HCT116 (cell line): Measurements from ENCODE around the gene FGFBP2. TPM values are rescaled to one million over a fixed set of nuclear protein-coding genes. Genes with fewer than 3 reads are reported as not detected.

Source experiments
- ATAC-seq: fragments of 200-7000 bp; cut with Tn5 transposase; 2 replicates; pipeline ENCODE4 v1.9.1; 2020; ENCODE audit warnings: mild to moderate bottlenecking, moderate library complexity
- BruUV-seq: library from RNA; stranded (reverse); fragments of 400-500 nt; replicated peaks from 2 replicates; lab custom pipeline; 2021; lab: Mats Ljungman, UMichigan
- CTCF ChIA-PET: fragments of 300-600 bp; sonication (Branson Sonifier 250); formaldehyde crosslinking; loops from one replicate; lab custom pipeline; 2021; ENCODE audit warnings: antibody characterized with exemption; lab: Charles Lee
- POLR2A ChIA-PET: fragments of 300-600, 350-600 bp; sonication (Branson Sonifier 250); formaldehyde crosslinking; loops from one replicate; lab custom pipeline; 2021; ENCODE audit warnings: antibody characterized with exemption; lab: Charles Lee
- RAD21 ChIA-PET, 2 experiments: fragments of 300-600 bp; sonication (Branson Sonifier 250); formaldehyde crosslinking; loops; one replicate each; lab custom pipeline; 2023; ENCODE audit warnings: low total read pairs in 2 of 2; ENCODE audit not compliant: uncharacterized antibody in 2 of 2, unreplicated experiment in 2 of 2, low non-redundant PET in 1 of 2; lab: Charles Lee
- DNase-seq: peaks from one replicate; pipeline ENCODE4 v3.0.0-alpha.2; 2010; ENCODE audit warnings: low read depth, low spot score
- H2AFZ ChIP-seq: fragments of 200-600 bp; shearing (Covaris generic), sonication (generic); 2 replicates; pipeline ENCODE4 v1.6.1; 2017; ENCODE audit warnings: low read depth, mixed run types, mixed read lengths, antibody characterized with exemption, low read length; ENCODE audit not compliant: poor library complexity, severe bottlenecking
- H3K27ac ChIP-seq: 2 replicates; pipeline ENCODE4 v1.5.1; 2012; ENCODE audit warnings: low read depth, low read length
- H3K27me3 ChIP-seq: fragments of 200-600 bp; sonication (generic); 2 replicates; pipeline ENCODE4 v1.6.1; 2016; ENCODE audit warnings: mixed run types, low read length, mixed read lengths; ENCODE audit not compliant: insufficient read depth
- H3K36me3 ChIP-seq, 2 experiments: fragments of 200-500 bp in 1 of 2; fragments of 200-600 bp in 1 of 2; sonication (Bioruptor generic) in 1 of 2; sonication (generic) in 1 of 2; 2 replicates each; pipeline versions ENCODE4 v1.5.1 to v1.6.1; 2014 to 2016; ENCODE audit warnings: low read length in 2 of 2, inconsistent platforms in 1 of 2, mixed read lengths in 1 of 2, mixed run types in 1 of 2; ENCODE audit not compliant: insufficient read depth in 2 of 2, control insufficient read depth in 1 of 2
- H3K4me1 ChIP-seq, 2 experiments: fragments of 200-600 bp in 1 of 2; sonication (generic) in 1 of 2; 2 replicates each; pipeline versions ENCODE4 v1.5.1 to v1.6.1; 2012 to 2017; ENCODE audit warnings: low read length in 2 of 2, inconsistent platforms in 1 of 2, mild to moderate bottlenecking in 1 of 2, mixed read lengths in 1 of 2, mixed run types in 1 of 2, moderate library complexity in 1 of 2; ENCODE audit not compliant: insufficient read depth in 2 of 2, control insufficient read depth in 1 of 2
- H3K4me2 ChIP-seq: fragments of 200-600 bp; sonication (generic); 2 replicates; pipeline ENCODE4 v1.6.1; 2017; ENCODE audit warnings: mixed run types, low read length, mixed read lengths
- H3K4me3 ChIP-seq, 2 experiments: fragments of 200-600 bp in 1 of 2; sonication (generic) in 1 of 2; replicated peaks in 1 of 2; 2 replicates each; pipeline ENCODE4 v1.5.1; 2011 to 2016; ENCODE audit warnings: low read length in 2 of 2, control low read depth in 1 of 2, low read depth in 1 of 2, mild to moderate bottlenecking in 1 of 2, mixed read lengths in 1 of 2, mixed run types in 1 of 2
- H3K79me2 ChIP-seq: fragments of 200-600 bp; sonication (generic); 2 replicates; pipeline ENCODE4 v1.6.1; 2017; ENCODE audit warnings: mild to moderate bottlenecking, mixed run types, low read length, moderate library complexity, mixed read lengths; ENCODE audit not compliant: insufficient read depth
- H3K9ac ChIP-seq: fragments of 200-600 bp; sonication (generic); 2 replicates; pipeline ENCODE4 v1.6.1; 2016; ENCODE audit warnings: low read length, mixed read lengths
- H3K9me2 ChIP-seq: fragments of 200-600 bp; sonication (generic), shearing (Covaris generic); 2 replicates; pipeline ENCODE4 v1.6.1; 2017; ENCODE audit warnings: mixed run types, mild to moderate bottlenecking, moderate library complexity; ENCODE audit not compliant: insufficient read depth
- H3K9me3 ChIP-seq, 2 experiments: fragments of 200-500 bp in 1 of 2; fragments of 200-600 bp in 1 of 2; sonication (Bioruptor generic) in 1 of 2; sonication (generic) in 1 of 2; 2 replicates each; pipeline ENCODE4 v1.6.1; 2014 to 2017; ENCODE audit warnings: low read length in 2 of 2, mixed read lengths in 2 of 2, inconsistent platforms in 1 of 2, low read depth in 1 of 2, mild to moderate bottlenecking in 1 of 2, mixed run types in 1 of 2, moderate library complexity in 1 of 2; ENCODE audit not compliant: control insufficient read depth in 1 of 2, insufficient read depth in 1 of 2
- H4K20me1 ChIP-seq: fragments of 200-600 bp; sonication (generic), shearing (Covaris generic); 2 replicates; pipeline ENCODE4 v1.6.1; 2017; ENCODE audit warnings: mixed run types, mild to moderate bottlenecking, moderate library complexity; ENCODE audit not compliant: insufficient read depth
- CBX3 ChIP-seq: IDR thresholded peaks from 2 replicates; pipeline ENCODE4 v1.6.1; 2012; ENCODE audit warnings: low read depth
- CEBPB ChIP-seq: IDR thresholded peaks from 2 replicates; pipeline ENCODE4 v1.6.1; 2012; ENCODE audit warnings: low read depth
- EGR1 ChIP-seq: IDR thresholded peaks from 2 replicates; pipeline ENCODE4 v1.6.1; 2012; ENCODE audit warnings: low read depth
- EZH2 ChIP-seq: fragments of 200-600 bp; sonication (generic); IDR thresholded peaks from 2 replicates; pipeline ENCODE4 v1.6.1; 2017; ENCODE audit warnings: antibody characterized with exemption, mixed run types
- FOSL1 ChIP-seq: IDR thresholded peaks from 2 replicates; pipeline ENCODE4 v1.6.1; 2012; ENCODE audit warnings: low read depth
- JUND ChIP-seq: IDR thresholded peaks from 2 replicates; pipeline ENCODE4 v1.6.1; 2012
- POLR2A ChIP-seq: IDR thresholded peaks from 2 replicates; pipeline ENCODE4 v1.7.0; 2011; ENCODE audit warnings: borderline replicate concordance; ENCODE audit not compliant: insufficient read depth, insufficient read length; ENCODE audit errors: extremely low read depth
- POLR2AphosphoS5 ChIP-seq: IDR thresholded peaks from 2 replicates; pipeline ENCODE4 v1.6.1; 2011; ENCODE audit warnings: mild to moderate bottlenecking, low read depth, low read length, moderate library complexity
- RAD21 ChIP-seq: IDR thresholded peaks from 2 replicates; pipeline ENCODE4 v1.6.1; 2012; ENCODE audit warnings: low read depth, mild to moderate bottlenecking
- SIN3A ChIP-seq: IDR thresholded peaks from 2 replicates; pipeline ENCODE4 v1.6.1; 2012; ENCODE audit warnings: low read depth
- SP1 ChIP-seq: IDR thresholded peaks from 2 replicates; pipeline ENCODE4 v1.6.1; 2012; ENCODE audit warnings: low read depth
- SRF ChIP-seq: IDR thresholded peaks from 2 replicates; pipeline ENCODE4 v1.6.1; 2012; ENCODE audit warnings: low read depth
- TCF7L2 ChIP-seq: IDR thresholded peaks from 2 replicates; pipeline ENCODE4 v1.7.0; 2011; ENCODE audit warnings: borderline replicate concordance, inconsistent platforms; ENCODE audit not compliant: insufficient read depth, insufficient read length; ENCODE audit errors: extremely low read depth
- ZFX ChIP-seq: fragments of 450-650 bp; IDR thresholded peaks from 2 replicates; pipeline ENCODE4 v1.6.1; 2017
- intact Hi-C: fragments of 100-400 bp; cut with micrococcal nuclease; formaldehyde crosslinking; loops from 2 replicates; pipeline ENCODE4 v1.10.0; 2022
- total RNA-seq: library from RNA; stranded (reverse); gene quantifications from one replicate; pipeline ENCODE4 v1.2.1, GENCODE V29; 2021; ENCODE audit not compliant: unreplicated experiment
- TF ChIP-seq, protein P1 (sequence below), 3 experiments: fragments of 200-600 bp in 1 of 3; sonication (generic) in 1 of 3; IDR thresholded peaks in 2 of 3; conservative IDR thresholded peaks in 1 of 3; 2 replicates each; pipeline ENCODE4 v1.5.1; 2012 to 2017; ENCODE audit warnings: low read depth in 2 of 3, low read length in 2 of 3, antibody characterized with exemption in 1 of 3, borderline replicate concordance in 1 of 3, control low read depth in 1 of 3, mild to moderate bottlenecking in 1 of 3, mixed read lengths in 1 of 3, mixed run types in 1 of 3, moderate library complexity in 1 of 3; ENCODE audit not compliant: insufficient read depth in 1 of 3
- TF ChIP-seq, protein P2 (sequence below): IDR thresholded peaks from 2 replicates; pipeline ENCODE4 v1.6.1; 2011; ENCODE audit warnings: mild to moderate bottlenecking, low read length, moderate library complexity; ENCODE audit not compliant: insufficient replicate concordance; ENCODE audit errors: extremely low read depth

Gene FGFBP2
- total RNA-seq, 1 experiment from 2014 or later = not detected

DNA sequence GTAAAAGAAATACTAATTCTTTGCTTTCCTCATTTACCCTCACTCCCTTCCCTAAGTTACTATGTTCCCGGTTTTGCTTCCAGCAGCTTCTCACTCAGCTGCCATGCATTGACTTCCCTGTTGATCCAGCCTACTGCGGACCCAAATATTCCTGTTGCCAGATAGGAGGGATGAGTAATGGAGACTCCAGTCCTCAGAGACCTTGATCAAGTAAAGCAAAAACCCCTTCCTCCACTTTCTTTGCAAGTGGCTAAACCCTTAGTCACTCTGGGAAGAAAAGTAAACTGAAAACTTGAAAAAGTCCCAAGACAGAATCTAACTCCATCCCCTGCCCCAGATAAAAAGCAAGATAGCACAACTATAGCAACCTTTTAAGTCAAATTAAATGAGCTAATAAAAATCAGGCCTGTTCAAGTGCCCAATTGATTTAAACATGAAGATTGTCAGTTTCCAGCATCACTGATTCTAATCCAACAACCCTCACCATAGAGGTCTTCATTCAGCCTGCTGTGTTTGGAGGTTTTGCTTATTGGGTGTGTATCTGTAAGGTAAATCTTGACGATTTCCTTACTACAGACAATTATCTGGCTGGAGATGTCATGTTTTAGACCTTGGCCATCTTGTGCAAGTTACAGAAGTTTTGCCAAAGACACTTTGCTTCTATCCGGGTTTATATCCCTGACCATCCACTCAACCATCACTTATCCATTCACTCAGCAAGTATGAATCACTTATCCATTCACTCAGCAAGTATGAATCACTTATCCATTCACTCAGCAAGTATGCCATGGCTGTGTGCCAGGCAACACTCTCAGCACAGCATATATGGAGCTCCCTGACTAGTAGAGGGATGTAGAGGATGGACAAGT lies 42.0 kb downstream of the FGFBP2 start:
- peak overlapping the region in 1 of 2 experiments; percentile 3; a peak in 1 of 4 replicates for H3K4me3 ChIP-seq
- peak; percentile 77 for TF ChIP-seq POLR2AphosphoS5
- no peak for TF ChIP-seq ZFX
- TF ChIP-seq, protein P1, sequence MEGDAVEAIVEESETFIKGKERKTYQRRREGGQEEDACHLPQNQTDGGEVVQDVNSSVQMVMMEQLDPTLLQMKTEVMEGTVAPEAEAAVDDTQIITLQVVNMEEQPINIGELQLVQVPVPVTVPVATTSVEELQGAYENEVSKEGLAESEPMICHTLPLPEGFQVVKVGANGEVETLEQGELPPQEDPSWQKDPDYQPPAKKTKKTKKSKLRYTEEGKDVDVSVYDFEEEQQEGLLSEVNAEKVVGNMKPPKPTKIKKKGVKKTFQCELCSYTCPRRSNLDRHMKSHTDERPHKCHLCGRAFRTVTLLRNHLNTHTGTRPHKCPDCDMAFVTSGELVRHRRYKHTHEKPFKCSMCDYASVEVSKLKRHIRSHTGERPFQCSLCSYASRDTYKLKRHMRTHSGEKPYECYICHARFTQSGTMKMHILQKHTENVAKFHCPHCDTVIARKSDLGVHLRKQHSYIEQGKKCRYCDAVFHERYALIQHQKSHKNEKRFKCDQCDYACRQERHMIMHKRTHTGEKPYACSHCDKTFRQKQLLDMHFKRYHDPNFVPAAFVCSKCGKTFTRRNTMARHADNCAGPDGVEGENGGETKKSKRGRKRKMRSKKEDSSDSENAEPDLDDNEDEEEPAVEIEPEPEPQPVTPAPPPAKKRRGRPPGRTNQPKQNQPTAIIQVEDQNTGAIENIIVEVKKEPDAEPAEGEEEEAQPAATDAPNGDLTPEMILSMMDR (IDR thresholded peaks at IDR 0.05 in 2 of 3, conservative IDR thresholded peaks at IDR 0.05 in 1 of 3; ENCODE audit: borderline replicate concordance in 1 of 3, insufficient read depth in 1 of 3, low read depth in 2 of 3, low read length in 2 of 3) = no peak
- no peak for TF ChIP-seq EGR1
- no peak for TF ChIP-seq POLR2A
- no peak for TF ChIP-seq RAD21
- TF ChIP-seq SRF = peak; percentile 91
- TF ChIP-seq CBX3 = peak; percentile 93
- peak; percentile 98 for TF ChIP-seq FOSL1
- TF ChIP-seq, protein P2, sequence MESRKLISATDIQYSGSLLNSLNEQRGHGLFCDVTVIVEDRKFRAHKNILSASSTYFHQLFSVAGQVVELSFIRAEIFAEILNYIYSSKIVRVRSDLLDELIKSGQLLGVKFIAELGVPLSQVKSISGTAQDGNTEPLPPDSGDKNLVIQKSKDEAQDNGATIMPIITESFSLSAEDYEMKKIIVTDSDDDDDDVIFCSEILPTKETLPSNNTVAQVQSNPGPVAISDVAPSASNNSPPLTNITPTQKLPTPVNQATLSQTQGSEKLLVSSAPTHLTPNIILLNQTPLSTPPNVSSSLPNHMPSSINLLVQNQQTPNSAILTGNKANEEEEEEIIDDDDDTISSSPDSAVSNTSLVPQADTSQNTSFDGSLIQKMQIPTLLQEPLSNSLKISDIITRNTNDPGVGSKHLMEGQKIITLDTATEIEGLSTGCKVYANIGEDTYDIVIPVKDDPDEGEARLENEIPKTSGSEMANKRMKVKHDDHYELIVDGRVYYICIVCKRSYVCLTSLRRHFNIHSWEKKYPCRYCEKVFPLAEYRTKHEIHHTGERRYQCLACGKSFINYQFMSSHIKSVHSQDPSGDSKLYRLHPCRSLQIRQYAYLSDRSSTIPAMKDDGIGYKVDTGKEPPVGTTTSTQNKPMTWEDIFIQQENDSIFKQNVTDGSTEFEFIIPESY = no peak
- no peak for TF ChIP-seq TCF7L2
- peak; percentile 99 for TF ChIP-seq JUND
- TF ChIP-seq EZH2 = no peak
- TF ChIP-seq SP1 = peak; percentile 92
- TF ChIP-seq CEBPB = peak; percentile 1; the same call in 1 of the 2 replicates
- TF ChIP-seq SIN3A = no peak
- TF ChIP-seq, all 23 proteins: peak for 7
- BruUV-seq = no TSS peak
- peak overlapping the region; percentile 60 for H2AFZ ChIP-seq
- no peaks in the 10 kb centered on the region for H3K9me3 ChIP-seq
- H3K36me3 ChIP-seq = no peaks in the 10 kb centered on the region
- no peaks in the 10 kb centered on the region for H3K9me2 ChIP-seq
- ChIA-PET POLR2A (interaction anchor here (0.7 to 2.1 kb wide), 2 partner anchors 14 to 28 kb away, joined by 3 to 10 read pairs; no protein-coding TSS in a partner anchor), CTCF (interaction anchor here (1.1 to 3.3 kb wide), 3 partner anchors 35 to 115 kb away, joined by 3 to 10 read pairs (median 5); no protein-coding TSS in a partner anchor), RAD21 (interaction anchor here in 1 of 2 experiments (0.6 kb wide), 1 partner anchor 23 kb away, joined by 3 read pairs; no protein-coding TSS in a partner anchor)
- intact Hi-C loops = no loop called here
- H3K27ac ChIP-seq = peak overlapping the region; percentile 51; the same call in 1 of the 2 replicates
- peak overlapping the region; percentile 2; the same call in 1 of the 2 replicates for H3K9ac ChIP-seq
- DNase-seq (peak; percentile 89), ATAC-seq (peak; percentile 95)
- no peaks in the 10 kb centered on the region for H3K27me3 ChIP-seq
- no peaks in the 10 kb centered on the region for H4K20me1 ChIP-seq
- H3K4me2 ChIP-seq = peak overlapping the region; percentile 55
- H3K4me1 ChIP-seq = peaks cover 12 to 37% of the 10 kb centered on the region in 2 experiments
- no peaks in the 10 kb centered on the region for H3K79me2 ChIP-seq
